Keratinocyte (primary cell): Measurements from ENCODE around the gene CHAMP1.

Experiments used
- EZH2 ChIP-seq: IDR thresholded peaks from one replicate; pipeline ENCODE4 v1.6.1; 2012; ENCODE audit warnings: inconsistent platforms, mild to moderate bottlenecking, low read length, moderate library complexity
- TF ChIP-seq, protein P1 (sequence below), 3 experiments: IDR thresholded peaks in 1 of 3; conservative IDR thresholded peaks in 1 of 3; optimal IDR thresholded peaks in 1 of 3; 2 replicates in 2 of 3; 3 replicates in 1 of 3; pipeline versions ENCODE3 to v1.5.1; 2011; ENCODE audit warnings: low read length in 3 of 3, mild to moderate bottlenecking in 3 of 3, moderate library complexity in 2 of 3, control low read depth in 1 of 3, inconsistent platforms in 1 of 3; ENCODE audit not compliant: insufficient read depth in 2 of 3; ENCODE audit errors: extremely low read depth in 1 of 3

DNA sequence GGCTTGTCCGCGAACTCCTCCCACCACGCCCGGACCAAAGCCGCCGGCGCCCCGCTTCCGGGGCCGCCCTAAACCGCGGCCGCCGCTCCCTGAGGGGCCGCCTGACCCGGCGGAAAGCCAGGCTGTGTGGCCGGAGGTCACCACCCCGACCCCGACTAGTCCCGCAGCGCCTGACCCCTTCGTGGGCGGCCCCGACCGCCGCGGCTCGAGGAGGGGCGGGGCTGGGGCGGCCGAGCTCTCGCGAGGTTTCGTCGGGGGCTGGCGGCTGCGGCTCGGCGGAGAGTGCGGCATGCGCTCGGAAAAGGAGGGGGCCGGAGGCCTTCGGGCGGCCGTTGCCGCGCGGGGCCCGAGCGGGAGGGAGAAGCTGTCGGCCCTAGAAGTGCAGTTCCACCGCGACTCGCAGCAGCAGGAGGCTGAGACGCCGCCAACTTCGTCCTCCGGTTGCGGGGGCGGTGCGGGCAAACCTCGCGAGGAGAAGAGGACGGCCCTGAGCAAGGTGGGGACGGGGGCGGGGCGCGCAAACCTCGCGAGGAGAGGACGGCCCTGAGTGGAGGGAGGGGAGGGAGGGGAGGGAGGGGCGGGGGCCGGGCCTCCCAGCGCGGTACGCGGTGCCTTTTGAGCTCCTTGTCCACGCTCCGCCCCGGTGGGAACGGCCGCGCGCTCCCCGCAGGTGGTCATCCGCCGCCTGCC, 32.8 kb upstream of the CHAMP1 start, which contains the start of gene UPF3A:
- TF ChIP-seq, protein P1, sequence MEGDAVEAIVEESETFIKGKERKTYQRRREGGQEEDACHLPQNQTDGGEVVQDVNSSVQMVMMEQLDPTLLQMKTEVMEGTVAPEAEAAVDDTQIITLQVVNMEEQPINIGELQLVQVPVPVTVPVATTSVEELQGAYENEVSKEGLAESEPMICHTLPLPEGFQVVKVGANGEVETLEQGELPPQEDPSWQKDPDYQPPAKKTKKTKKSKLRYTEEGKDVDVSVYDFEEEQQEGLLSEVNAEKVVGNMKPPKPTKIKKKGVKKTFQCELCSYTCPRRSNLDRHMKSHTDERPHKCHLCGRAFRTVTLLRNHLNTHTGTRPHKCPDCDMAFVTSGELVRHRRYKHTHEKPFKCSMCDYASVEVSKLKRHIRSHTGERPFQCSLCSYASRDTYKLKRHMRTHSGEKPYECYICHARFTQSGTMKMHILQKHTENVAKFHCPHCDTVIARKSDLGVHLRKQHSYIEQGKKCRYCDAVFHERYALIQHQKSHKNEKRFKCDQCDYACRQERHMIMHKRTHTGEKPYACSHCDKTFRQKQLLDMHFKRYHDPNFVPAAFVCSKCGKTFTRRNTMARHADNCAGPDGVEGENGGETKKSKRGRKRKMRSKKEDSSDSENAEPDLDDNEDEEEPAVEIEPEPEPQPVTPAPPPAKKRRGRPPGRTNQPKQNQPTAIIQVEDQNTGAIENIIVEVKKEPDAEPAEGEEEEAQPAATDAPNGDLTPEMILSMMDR (optimal IDR thresholded peaks at IDR 0.05 in 1 of 3, IDR thresholded peaks at IDR 0.05 in 1 of 3, conservative IDR thresholded peaks at IDR 0.05 in 1 of 3; ENCODE audit: extremely low read depth in 1 of 3, insufficient read depth in 2 of 3, low read length in 3 of 3) = no peak
- TF ChIP-seq EZH2 = no peak
